Lower lobe of right lung (tissue), 2 donors: ENCODE results near the gene PSD2. TPM values are rescaled to one million over a fixed set of nuclear protein-coding genes. Genes with fewer than 3 reads are reported as not detected.
A peak's percentile ranks its signal among the peaks of the same experiment; 100 is the strongest.

Experiments used
- ATAC-seq, 2 donors: fragments of 200-7000 bp; cut with Tn5 transposase; one replicate each; pipeline ENCODE4 v1.9.1; 2020 to 2022; ENCODE audit warnings: mild to moderate bottlenecking in 2 of 2, moderate library complexity in 2 of 2
- DNase-seq: peaks from one replicate; pipeline ENCODE4 v3.0.0-alpha.2; 2020
- H3K27ac ChIP-seq: fragments of 200-600 bp; one replicate; pipeline ENCODE4 v1.8.0; 2022
- H3K27me3 ChIP-seq: fragments of 200-600 bp; one replicate; pipeline ENCODE4 v1.8.0; 2022; ENCODE audit warnings: low read depth
- H3K36me3 ChIP-seq: fragments of 200-600 bp; one replicate; pipeline ENCODE4 v1.8.0; 2022; ENCODE audit warnings: mild to moderate bottlenecking
- H3K4me1 ChIP-seq: fragments of 200-600 bp; one replicate; pipeline ENCODE4 v1.8.0; 2022
- H3K4me3 ChIP-seq: fragments of 200-600 bp; one replicate; pipeline ENCODE4 v1.8.0; 2022; ENCODE audit warnings: mild to moderate bottlenecking
- H3K9me3 ChIP-seq: fragments of 200-600 bp; one replicate; pipeline ENCODE4 v1.8.0; 2022
- intact Hi-C: fragments of 100-400 bp; cut with DNase I; formaldehyde crosslinking; loops from one replicate; pipeline ENCODE4 v1.11.0; 2022
- total RNA-seq: library from RNA; stranded (reverse); fragmentation: NEBNext Ultra II Directional; extraction: Animal tissue kit (Norgen Biotek cat#: 25700); gene quantifications from one replicate; pipeline ENCODE4 v1.2.1, GENCODE V29; 2021
- TF ChIP-seq, protein P1 (sequence below): fragments of 200-600 bp; IDR thresholded peaks from one replicate; pipeline ENCODE4 v1.8.0; 2022; ENCODE audit warnings: antibody characterized with exemption, mild to moderate bottlenecking
- donor health status: DM: no; HTN: yes; CAD: no; lungs with severe emphysema.

Gene PSD2
- total RNA-seq, 1 donor from 2014 or later: not detected

- H3K4me1 ChIP-seq: no peaks in the 10 kb centered on the region
- no peak for DNase-seq
- TF ChIP-seq, protein P1, sequence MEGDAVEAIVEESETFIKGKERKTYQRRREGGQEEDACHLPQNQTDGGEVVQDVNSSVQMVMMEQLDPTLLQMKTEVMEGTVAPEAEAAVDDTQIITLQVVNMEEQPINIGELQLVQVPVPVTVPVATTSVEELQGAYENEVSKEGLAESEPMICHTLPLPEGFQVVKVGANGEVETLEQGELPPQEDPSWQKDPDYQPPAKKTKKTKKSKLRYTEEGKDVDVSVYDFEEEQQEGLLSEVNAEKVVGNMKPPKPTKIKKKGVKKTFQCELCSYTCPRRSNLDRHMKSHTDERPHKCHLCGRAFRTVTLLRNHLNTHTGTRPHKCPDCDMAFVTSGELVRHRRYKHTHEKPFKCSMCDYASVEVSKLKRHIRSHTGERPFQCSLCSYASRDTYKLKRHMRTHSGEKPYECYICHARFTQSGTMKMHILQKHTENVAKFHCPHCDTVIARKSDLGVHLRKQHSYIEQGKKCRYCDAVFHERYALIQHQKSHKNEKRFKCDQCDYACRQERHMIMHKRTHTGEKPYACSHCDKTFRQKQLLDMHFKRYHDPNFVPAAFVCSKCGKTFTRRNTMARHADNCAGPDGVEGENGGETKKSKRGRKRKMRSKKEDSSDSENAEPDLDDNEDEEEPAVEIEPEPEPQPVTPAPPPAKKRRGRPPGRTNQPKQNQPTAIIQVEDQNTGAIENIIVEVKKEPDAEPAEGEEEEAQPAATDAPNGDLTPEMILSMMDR: no peak
- no peaks in the 10 kb centered on the region for H3K9me3 ChIP-seq
- ATAC-seq: no peak
- intact Hi-C loops: no loop called here
- H3K27me3 ChIP-seq: peaks cover 3% of the 10 kb centered on the region
- no peak overlapping the region for H3K27ac ChIP-seq
- H3K36me3 ChIP-seq: no peaks in the 10 kb centered on the region
- H3K4me3 ChIP-seq: no peak overlapping the region
Observed at GRCh38 chr5:139872851-139873794, 77.5 kb downstream of the PSD2 start.

DNA sequence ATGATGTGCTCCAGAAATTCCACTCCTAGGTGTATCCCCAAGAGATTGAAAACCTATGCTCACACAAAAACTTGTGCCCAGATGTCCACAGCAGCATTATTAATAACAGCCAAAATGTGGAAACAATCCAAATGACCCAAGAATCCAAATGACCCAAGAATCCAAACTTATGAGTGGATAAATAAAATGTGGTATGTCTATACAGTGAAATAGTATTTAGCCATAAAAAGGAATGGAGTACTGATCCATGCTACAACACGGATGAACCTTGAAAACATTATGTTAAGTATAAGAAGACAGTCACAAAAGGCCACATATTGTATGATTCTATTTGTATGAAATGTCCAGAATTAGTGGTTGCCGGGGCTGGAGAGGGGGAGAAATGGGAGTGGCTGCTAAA is 80.3 kb downstream of the PSD2 start:
- DNase-seq: no peak
- TF ChIP-seq, protein P1: no peak
- H3K36me3 ChIP-seq: no peaks in the 10 kb centered on the region
- intact Hi-C loops: no loop called here
- ATAC-seq: no peak
- H3K9me3 ChIP-seq: no peaks in the 10 kb centered on the region
- H3K4me3 ChIP-seq: no peak overlapping the region
- no peaks in the 10 kb centered on the region for H3K27me3 ChIP-seq
- peaks cover 8% of the 10 kb centered on the region for H3K4me1 ChIP-seq
- H3K27ac ChIP-seq: no peak overlapping the region

DNA sequence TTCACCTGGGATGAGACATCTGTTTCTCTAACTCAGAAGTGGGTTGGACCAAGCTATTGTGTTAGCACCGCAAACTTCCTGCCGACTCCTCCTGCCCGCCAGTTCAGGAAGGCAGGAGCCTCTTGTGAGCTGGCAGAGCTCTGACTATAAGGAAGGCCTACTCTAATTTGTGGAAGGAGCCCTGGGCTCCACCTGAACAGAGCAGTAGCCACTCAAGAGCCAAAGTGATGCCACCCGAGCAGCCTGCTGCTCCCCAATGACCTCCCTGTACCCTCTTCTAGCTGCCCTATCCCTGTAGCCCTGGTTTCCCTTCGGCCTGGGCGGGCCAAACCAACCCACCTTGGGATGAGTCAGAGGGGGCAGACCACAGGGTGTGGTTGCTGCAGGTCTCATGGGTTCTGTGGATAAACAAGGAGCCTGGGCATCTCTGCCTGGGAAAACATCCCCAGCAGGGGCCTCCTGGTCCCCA is 81.6 kb downstream of the PSD2 start:
- TF ChIP-seq, protein P1: no peak
- intact Hi-C loops: no loop called here
- no peaks in the 10 kb centered on the region for H3K27me3 ChIP-seq
- H3K36me3 ChIP-seq: no peaks in the 10 kb centered on the region
- no peak for DNase-seq
- no peak overlapping the region for H3K4me3 ChIP-seq
- H3K27ac ChIP-seq: no peak overlapping the region
- H3K9me3 ChIP-seq: no peaks in the 10 kb centered on the region
- peaks cover 8% of the 10 kb centered on the region for H3K4me1 ChIP-seq
- no peak for ATAC-seq

GRCh38 chr5:139878093-139878492 is 82.5 kb downstream of the PSD2 start:
- H3K36me3 ChIP-seq: no peaks in the 10 kb centered on the region
- H3K4me3 ChIP-seq: no peak overlapping the region
- no peaks in the 10 kb centered on the region for H3K9me3 ChIP-seq
- DNase-seq (no peak), ATAC-seq (peak in 1 of 2 donors; percentile 24)
- intact Hi-C loops: no loop called here
- no peak overlapping the region for H3K27ac ChIP-seq
- no peaks in the 10 kb centered on the region for H3K27me3 ChIP-seq
- peaks cover 8% of the 10 kb centered on the region for H3K4me1 ChIP-seq
- TF ChIP-seq, protein P1: no peak

- TF ChIP-seq, protein P1: no peak
- Histone ChIP-seq H3K9me3 (no peaks in the 10 kb centered on the region), H3K36me3 (no peaks in the 10 kb centered on the region), H3K4me1 (peaks cover 8% of the 10 kb centered on the region), H3K4me3 (peak overlapping the region; percentile 3), H3K27ac (no peak overlapping the region), H3K27me3 (no peaks in the 10 kb centered on the region)
- DNase-seq (no peak), ATAC-seq (no peak)
- intact Hi-C loops: no loop called here
Observed at GRCh38 chr5:139880416-139881142, 85.0 kb downstream of the PSD2 start.
